HEK293 (cell line): ENCODE data around the gene SUSD4.

Experiments used
- CTCF ChIA-PET: fragments of 350-600 bp; formaldehyde crosslinking; extraction: SDS; loops from one replicate; lab custom pipeline; 2021; ENCODE audit warnings: antibody characterized with exemption; lab: Yijun Ruan, JAX
- POLR2A ChIA-PET: fragments of 300-600 bp; formaldehyde crosslinking; extraction: SDS; loops from one replicate; lab custom pipeline; 2020; ENCODE audit warnings: antibody characterized with exemption, inconsistent platforms; lab: Yijun Ruan, JAX
- H3K27ac ChIP-seq: fragments of 200-500 bp; sonication (Bioruptor generic); 2 replicates; pipeline ENCODE4 v1.5.1; 2014; ENCODE audit warnings: low read depth, low read length, control low read depth, inconsistent platforms; ENCODE audit errors: extremely low read depth
- H3K36me3 ChIP-seq, 2 experiments: fragments of 200-500 bp in 1 of 2; sonication (Bioruptor generic) in 1 of 2; 1 replicate in 1 of 2; 2 replicates in 1 of 2; pipeline ENCODE4 v1.5.1; 2014 to 2017; ENCODE audit warnings: inconsistent platforms in 2 of 2, low read length in 2 of 2; ENCODE audit not compliant: control insufficient read depth in 2 of 2, insufficient read depth in 1 of 2
- H3K4me1 ChIP-seq: fragments of 200-500 bp; sonication (Bioruptor generic); 2 replicates; pipeline ENCODE4 v1.5.1; 2014; ENCODE audit warnings: mild to moderate bottlenecking, low read length, inconsistent platforms; ENCODE audit not compliant: control insufficient read depth, insufficient read depth
- H3K4me3 ChIP-seq: 2 replicates; pipeline ENCODE4 v1.5.1; 2011; ENCODE audit warnings: low read depth, mild to moderate bottlenecking, control low read depth, low read length, moderate library complexity
- H3K9me3 ChIP-seq: fragments of 200-500 bp; sonication (Bioruptor generic); 2 replicates; pipeline ENCODE4 v1.5.1; 2014; ENCODE audit warnings: low read depth, low read length, inconsistent platforms; ENCODE audit not compliant: control insufficient read depth, insufficient read depth
- EGR2 ChIP-seq: fragments of 450-650 bp; formaldehyde crosslinking; IDR thresholded peaks from 2 replicates; pipeline ENCODE4 v1.5.1; 2016; ENCODE audit warnings: low read depth, missing biosample characterization, missing genetic modification characterization
- GLIS1 ChIP-seq: fragments of 450-650 bp; formaldehyde crosslinking; IDR thresholded peaks from 2 replicates; pipeline ENCODE4 v1.5.1; 2016; ENCODE audit warnings: missing biosample characterization, missing genetic modification characterization
- KLF16 ChIP-seq: fragments of 450-650 bp; formaldehyde crosslinking; IDR thresholded peaks from 2 replicates; pipeline ENCODE4 v1.5.1; 2017; ENCODE audit warnings: missing biosample characterization, missing genetic modification characterization
- KLF17 ChIP-seq: fragments of 450-650 bp; formaldehyde crosslinking; IDR thresholded peaks from 2 replicates; pipeline ENCODE4 v1.5.1; 2016; ENCODE audit warnings: missing biosample characterization, missing genetic modification characterization
- MYNN ChIP-seq: fragments of 450-650 bp; formaldehyde crosslinking; IDR thresholded peaks from 2 replicates; pipeline ENCODE4 v1.5.1; 2016; ENCODE audit warnings: missing biosample characterization, missing genetic modification characterization, borderline replicate concordance
- PATZ1 ChIP-seq: fragments of 450-650 bp; formaldehyde crosslinking; IDR thresholded peaks from 2 replicates; pipeline ENCODE4 v1.5.1; 2016; ENCODE audit warnings: missing biosample characterization, missing genetic modification characterization
- PRDM2 ChIP-seq: fragments of 450-650 bp; formaldehyde crosslinking; IDR thresholded peaks from 2 replicates; pipeline ENCODE4 v1.5.1; 2016; ENCODE audit warnings: missing biosample characterization, missing genetic modification characterization, borderline replicate concordance
- ZBTB10 ChIP-seq: fragments of 450-650 bp; formaldehyde crosslinking; IDR thresholded peaks from 2 replicates; pipeline ENCODE4 v1.5.1; 2016; ENCODE audit warnings: missing biosample characterization, missing genetic modification characterization
- ZBTB17 ChIP-seq: fragments of 450-650 bp; formaldehyde crosslinking; IDR thresholded peaks from 2 replicates; pipeline ENCODE4 v1.5.1; 2016; ENCODE audit warnings: missing biosample characterization, missing genetic modification characterization
- ZBTB26 ChIP-seq: fragments of 450-650 bp; formaldehyde crosslinking; optimal IDR thresholded peaks from 2 replicates; pipeline ENCODE3; 2016; ENCODE audit warnings: missing biosample characterization, mild to moderate bottlenecking, missing genetic modification characterization
- ZBTB48 ChIP-seq: fragments of 450-650 bp; formaldehyde crosslinking; IDR thresholded peaks from 2 replicates; pipeline ENCODE4 v1.5.1; 2016; ENCODE audit warnings: missing biosample characterization, missing genetic modification characterization
- ZFHX2 ChIP-seq: fragments of 450-650 bp; formaldehyde crosslinking; conservative IDR thresholded peaks from 2 replicates; pipeline ENCODE4 v1.5.1; 2016; ENCODE audit warnings: missing biosample characterization, missing genetic modification characterization
- ZNF248 ChIP-seq: fragments of 450-650 bp; formaldehyde crosslinking; IDR thresholded peaks from 2 replicates; pipeline ENCODE4 v1.5.1; 2017; ENCODE audit warnings: missing biosample characterization, missing genetic modification characterization
- ZNF404 ChIP-seq: fragments of 450-650 bp; formaldehyde crosslinking; IDR thresholded peaks from 2 replicates; pipeline ENCODE4 v1.5.1; 2017; ENCODE audit warnings: missing biosample characterization, missing genetic modification characterization
- ZNF426 ChIP-seq: fragments of 450-650 bp; formaldehyde crosslinking; IDR thresholded peaks from 2 replicates; pipeline ENCODE4 v1.5.1; 2017; ENCODE audit warnings: missing biosample characterization, missing genetic modification characterization, mild to moderate bottlenecking, inconsistent platforms, moderate library complexity
- ZNF510 ChIP-seq: fragments of 450-650 bp; formaldehyde crosslinking; IDR thresholded peaks from 2 replicates; pipeline ENCODE4 v1.5.1; 2018; ENCODE audit warnings: mild to moderate bottlenecking, missing genetic modification characterization, missing biosample characterization; ENCODE audit not compliant: insufficient replicate concordance
- ZNF600 ChIP-seq: fragments of 450-650 bp; formaldehyde crosslinking; IDR thresholded peaks from 2 replicates; pipeline ENCODE4 v1.5.1; 2016; ENCODE audit warnings: missing biosample characterization, missing genetic modification characterization
- ZNF621 ChIP-seq: fragments of 450-650 bp; formaldehyde crosslinking; IDR thresholded peaks from 2 replicates; pipeline ENCODE4 v1.5.1; 2017; ENCODE audit warnings: missing biosample characterization, missing genetic modification characterization
- ZNF747 ChIP-seq: fragments of 450-650 bp; formaldehyde crosslinking; IDR thresholded peaks from 2 replicates; pipeline ENCODE4 v1.5.1; 2016; ENCODE audit warnings: missing biosample characterization, missing genetic modification characterization
- ZNF768 ChIP-seq: fragments of 450-650 bp; formaldehyde crosslinking; IDR thresholded peaks from 2 replicates; pipeline ENCODE4 v1.5.1; 2018; ENCODE audit warnings: missing biosample characterization, mild to moderate bottlenecking, missing genetic modification characterization
- ZNF785 ChIP-seq: fragments of 450-650 bp; formaldehyde crosslinking; IDR thresholded peaks from 2 replicates; pipeline ENCODE4 v1.5.1; 2016; ENCODE audit warnings: missing biosample characterization, missing genetic modification characterization

Gene SUSD4

GRCh38 chr1:223364685-223365382 is 858 bp upstream of the SUSD4 start (continued):
- TF ChIP-seq PRDM2 (tag by site-specific recombination) (no peak; the same call in 1 of the 2 replicates), KLF17 (0 out of 2 replicates have a peak, but pooled peaks have one; percentile 19), ZNF621 (no peak)

- CTCF ChIA-PET: interaction anchor here (0.5 to 2.8 kb wide), 17 partner anchors 11 to 1013 kb away, joined by 3 to 16 read pairs (median 3); no protein-coding TSS in a partner anchor
- POLR2A ChIA-PET: interaction anchor here (0.7 to 1.2 kb wide), 6 partner anchors 8 to 31 kb away, joined by 3 to 4 read pairs (median 3); no protein-coding TSS in a partner anchor
- TF ChIP-seq ZBTB10 (tag by site-specific recombination) (peak; percentile 43; the same call in 1 of the 2 replicates), GLIS1 (tag by site-specific recombination) (peak; percentile 47), ZNF426 (no peak), ZBTB26 (tag by site-specific recombination) (peak; percentile 80), ZBTB48 (tag by site-specific recombination) (peak; percentile 85; the same call in 1 of the 2 replicates), ZNF248 (tag by site-specific recombination) (no peak), ZFHX2 (peak; percentile 80), ZNF768 (tag by site-specific recombination) (peak; percentile 23; the same call in 1 of the 2 replicates), ZNF747 (no peak), ZNF510 (tag by site-specific recombination) (no peak), ZNF785 (tag by site-specific recombination) (no peak), ZNF600 (tag by site-specific recombination) (peak; percentile 57; the same call in 1 of the 2 replicates), EGR2 (tag by site-specific recombination) (peak; percentile 72), KLF16 (tag by site-specific recombination) (peak; percentile 42; the same call in 1 of the 2 replicates), ZBTB17 (peak; percentile 65), ZNF404 (0 out of 2 replicates have a peak, but pooled peaks have one; percentile 7), MYNN (no peak), PATZ1 (tag by site-specific recombination) (peak; percentile 66)
Measured at GRCh38 chr1:223363057-223363855, 720 bp downstream of the SUSD4 start.

More at GRCh38 chr1:223363057-223363855, 720 bp downstream of the SUSD4 start:
- peaks cover 8% of the 10 kb centered on the region for H3K4me1 ChIP-seq
- no peaks in the 10 kb centered on the region for H3K9me3 ChIP-seq
- H3K36me3 ChIP-seq: no peaks in the 10 kb centered on the region
- H3K4me3 ChIP-seq: peak overlapping the region; percentile 64
- no peak overlapping the region; the same call in 1 of the 2 replicates for H3K27ac ChIP-seq
